HepG2 (cell line): Measurements from ENCODE around the gene PHB1. TPM values are rescaled to one million over a fixed set of nuclear protein-coding genes. Genes with fewer than 3 reads are reported as not detected.

ENCODE experiments used
- ATAC-seq: fragments of 200-7000 bp; cut with Tn5 transposase; 3 replicates; pipeline ENCODE4 v1.9.1; 2020; ENCODE audit warnings: mild to moderate bottlenecking, moderate library complexity
- BruUV-seq: library from RNA; stranded (reverse); fragments of 400-500 nt; replicated peaks from 2 replicates; lab custom pipeline; 2021; lab: Mats Ljungman, UMichigan
- CTCF ChIA-PET: fragments of 300-600 bp; formaldehyde crosslinking; extraction: SDS; loops from one replicate; lab custom pipeline; 2021; ENCODE audit warnings: low total read pairs, inconsistent platforms, low intra/inter-chr PET ratio; lab: Yijun Ruan, JAX
- POLR2A ChIA-PET: fragments of 350-600 bp; sonication (Branson Sonifier 250); formaldehyde crosslinking; loops from one replicate; lab custom pipeline; 2020; ENCODE audit warnings: antibody characterized with exemption, inconsistent platforms; lab: Yijun Ruan, JAX
- DNase-seq: peaks from one replicate; pipeline ENCODE4 v3.0.0-alpha.2; 2015; ENCODE audit warnings: low spot score
- FAIRE-seq: peaks from 3 replicates; lab custom pipeline; 2011; peaks lifted over from hg19 to GRCh38; lab: Jason Lieb, UNC
- H2AFZ ChIP-seq: one replicate; pipeline ENCODE4 v1.6.1; 2011; ENCODE audit warnings: low read length, inconsistent platforms
- H3K27ac ChIP-seq: fragments of 300-600 bp; 3 replicates; pipeline ENCODE4 v1.8.0; 2011; ENCODE audit warnings: mixed run types, mild to moderate bottlenecking, mixed read lengths, low read length, inconsistent platforms; ENCODE audit not compliant: insufficient read depth; ENCODE audit errors: extremely low read length
- H3K27me3 ChIP-seq, 2 experiments: fragments of 200-600 bp in 1 of 2; 2 replicates in 1 of 2; 3 replicates in 1 of 2; pipeline versions ENCODE4 v1.6.0 to v1.8.0; 2011; ENCODE audit warnings: low read length in 2 of 2, mild to moderate bottlenecking in 2 of 2, moderate library complexity in 2 of 2, inconsistent platforms in 1 of 2; ENCODE audit not compliant: insufficient read depth in 2 of 2, control insufficient read depth in 1 of 2
- H3K36me3 ChIP-seq, 2 experiments: fragments of 200-600 bp in 1 of 2; replicated peaks in 1 of 2; 2 replicates in 1 of 2; 3 replicates in 1 of 2; pipeline versions ENCODE4 v1.5.1 to v1.8.0; 2011; ENCODE audit warnings: low read length in 2 of 2, inconsistent platforms in 1 of 2; ENCODE audit not compliant: insufficient read depth in 2 of 2, control insufficient read depth in 1 of 2
- H3K4me1 ChIP-seq: 2 replicates; pipeline ENCODE4 v1.5.1; 2012; ENCODE audit warnings: low read length, inconsistent platforms; ENCODE audit not compliant: insufficient read depth
- H3K4me2 ChIP-seq: 2 replicates; pipeline ENCODE4 v1.6.0; 2011; ENCODE audit warnings: low read depth, low read length, inconsistent platforms
- H3K4me3 ChIP-seq, 3 experiments: fragments of 200-600 bp in 1 of 3; sonication (generic), shearing (Covaris generic) in 1 of 3; replicated peaks in 1 of 3; 2 replicates each; pipeline ENCODE4 v1.5.1; 2011 to 2016; ENCODE audit warnings: low read length in 3 of 3, inconsistent platforms in 2 of 3, low read depth in 2 of 3, mild to moderate bottlenecking in 2 of 3, control low read depth in 1 of 3, mixed read lengths in 1 of 3; ENCODE audit not compliant: insufficient read depth in 1 of 3
- H3K79me2 ChIP-seq: one replicate; pipeline ENCODE4 v1.6.1; 2011; ENCODE audit warnings: low read length, inconsistent platforms; ENCODE audit not compliant: insufficient read depth
- H3K9ac ChIP-seq: 2 replicates; pipeline ENCODE4 v1.6.0; 2011; ENCODE audit warnings: mild to moderate bottlenecking, low read depth, low read length, inconsistent platforms; ENCODE audit not compliant: insufficient read depth
- H3K9me3 ChIP-seq: 2 replicates; pipeline ENCODE4 v1.5.1; 2012; ENCODE audit warnings: mild to moderate bottlenecking, low read length
- H4K20me1 ChIP-seq: 2 replicates; pipeline ENCODE4 v1.6.0; 2011; ENCODE audit warnings: inconsistent platforms, mild to moderate bottlenecking, low read length, moderate library complexity; ENCODE audit not compliant: insufficient read depth
- DPF2 ChIP-seq: sonication (generic); formaldehyde crosslinking; IDR thresholded peaks from 2 replicates; pipeline ENCODE4 v1.4.0; 2020; ENCODE audit warnings: mild to moderate bottlenecking, low read depth, missing genetic modification reagents, borderline replicate concordance
- HOXA3 ChIP-seq: sonication (generic); formaldehyde crosslinking; IDR thresholded peaks from 2 replicates; pipeline ENCODE4 v1.5.0; 2020; ENCODE audit warnings: missing genetic modification reagents
- MTF1 ChIP-seq: sonication (generic); formaldehyde crosslinking; IDR thresholded peaks from 2 replicates; pipeline ENCODE4 v1.5.0; 2020; ENCODE audit warnings: missing genetic modification reagents
- NAIF1 ChIP-seq: sonication (generic); formaldehyde crosslinking; IDR thresholded peaks from 2 replicates; pipeline ENCODE4 v1.5.0; 2020; ENCODE audit warnings: mild to moderate bottlenecking, missing genetic modification reagents, borderline replicate concordance
- RFXAP ChIP-seq: sonication (generic); formaldehyde crosslinking; IDR thresholded peaks from 2 replicates; pipeline ENCODE4 v1.4.0; 2020; ENCODE audit warnings: missing genetic modification reagents, borderline replicate concordance
- SMARCE1 ChIP-seq: fragments of 450-650 bp; IDR thresholded peaks from 2 replicates; pipeline ENCODE4 v1.6.1; 2017; ENCODE audit warnings: borderline replicate concordance
- SOX6 ChIP-seq, 2 experiments: fragments of 450-650 bp in 1 of 2; sonication (generic) in 1 of 2; formaldehyde crosslinking in 1 of 2; IDR thresholded peaks; 2 replicates each; pipeline versions ENCODE4 v1.4.0 to v1.6.1; 2017 to 2020; ENCODE audit warnings: antibody characterized with exemption in 1 of 2, mild to moderate bottlenecking in 1 of 2, missing genetic modification reagents in 1 of 2
- SRY ChIP-seq: sonication (generic); formaldehyde crosslinking; IDR thresholded peaks from 2 replicates; pipeline ENCODE4 v1.8.0; 2022; ENCODE audit warnings: mild to moderate bottlenecking, missing genetic modification reagents
- ZNF282 ChIP-seq: fragments of 450-650 bp; IDR thresholded peaks from 2 replicates; pipeline ENCODE4 v1.6.1; 2018; ENCODE audit not compliant: partially characterized antibody
- ZNF34 ChIP-seq: sonication (generic); formaldehyde crosslinking; IDR thresholded peaks from 2 replicates; pipeline ENCODE4 v1.4.0; 2020; ENCODE audit warnings: mild to moderate bottlenecking, missing genetic modification reagents, borderline replicate concordance
- WGBS: methylation state at CpG from one replicate; pipeline ENCODE4 v1.1.6; 2017; ENCODE audit warnings: low lambda C conversion rate; 5-methylcytosine and 5-hydroxymethylcytosine counted together
- in situ Hi-C: cut with HindIII; loops from 2 replicates; pipeline ENCODE4 v1.10.0; 2017; ENCODE audit warnings: low pct_unique_long_range_greater_than_20kb; ENCODE audit not compliant: extremely low pct_ligation_motif_present
- intact Hi-C: fragments of 100-400 bp; cut with micrococcal nuclease; formaldehyde crosslinking; loops from one replicate; pipeline ENCODE4 v1.10.0; 2022; ENCODE audit not compliant: unreplicated experiment
- polyA plus RNA-seq, 8 experiments: library from polyadenylated mRNA; depleted of rRNA in 3 of 8; stranded (reverse) in 7 of 8; unstranded in 1 of 8; fragments of >200 nt; fragmentation: Illumina TruSeq in 4 of 8; extraction: Trizol in 4 of 8; gene quantifications; 2 replicates each; pipeline versions ENCODE4 v1.2.1 to v1.2.3, GENCODE V29; 2011 to 2016; ENCODE audit warnings: low read depth in 4 of 8, missing spikeins in 1 of 8, mixed read lengths in 1 of 8; ENCODE audit not compliant: insufficient read depth in 1 of 8
- total RNA-seq, 5 experiments: library from RNA; depleted of rRNA; stranded (reverse); fragments of >200 nt; fragmentation: Illumina TruSeq; extraction: Trizol; gene quantifications; 2 replicates each; pipeline ENCODE4 v1.2.3, GENCODE V29; 2016; ENCODE audit warnings: low read depth in 1 of 5
- TF ChIP-seq, protein P1 (sequence below): sonication (generic); formaldehyde crosslinking; IDR thresholded peaks from 2 replicates; pipeline ENCODE4 v1.5.1; 2020; ENCODE audit warnings: mild to moderate bottlenecking, missing genetic modification reagents, moderate library complexity
- TF ChIP-seq, protein P2 (sequence below): IDR thresholded peaks from 2 replicates; pipeline ENCODE4 v1.4.0; 2020; ENCODE audit warnings: mild to moderate bottlenecking, missing genetic modification reagents
- TF ChIP-seq, protein P3 (sequence below): sonication (generic); formaldehyde crosslinking; IDR thresholded peaks from 2 replicates; pipeline ENCODE4 v1.4.0; 2020; ENCODE audit warnings: mild to moderate bottlenecking, missing genetic modification reagents

PHB1 gene
- total and polyA plus RNA-seq, 2 of the 13 experiments (the other 11 are each of a cell fraction or from before 2014, with no cell fraction given), result 515 to 688 TPM

DNA sequence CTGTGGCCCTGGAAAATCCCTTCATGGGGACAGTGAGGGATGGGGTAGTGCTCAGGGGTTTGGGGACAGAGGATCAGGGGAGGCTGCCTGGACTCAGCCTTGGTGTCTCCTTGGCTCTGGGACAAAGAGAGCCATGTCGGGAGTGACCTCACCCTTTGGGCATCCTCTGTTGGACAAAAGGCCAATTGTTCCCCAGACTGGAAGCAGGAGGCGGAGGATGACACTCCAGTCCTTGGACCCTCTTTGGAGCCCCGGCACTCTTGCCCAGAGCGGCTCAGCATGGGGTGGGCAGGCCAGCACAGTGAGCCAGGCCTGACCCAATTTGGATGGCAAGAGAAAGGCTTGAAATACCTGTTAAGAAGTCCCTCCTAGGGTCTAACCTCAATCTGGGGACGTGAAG is 39.4 kb upstream of the PHB1 start:
- Histone ChIP-seq H3K79me2 (no peaks in the 10 kb centered on the region), H3K4me3 (no peak overlapping the region), H3K4me2 (peak overlapping the region; percentile 50), H3K9ac (peak overlapping the region; percentile 23), H3K27me3 (peaks cover 18 to 46% of the 10 kb centered on the region in 2 experiments; a peak in 4 of 5 replicates), H3K36me3 (no peaks in the 10 kb centered on the region), H3K4me1 (peaks cover 40% of the 10 kb centered on the region), H3K9me3 (no peaks in the 10 kb centered on the region), H4K20me1 (no peaks in the 10 kb centered on the region), H2AFZ (no peak overlapping the region), H3K27ac (no peak overlapping the region)
- ATAC-seq (peak; percentile 88), DNase-seq (peak; percentile 95), FAIRE-seq (peak; percentile 68)
- CTCF ChIA-PET, result no interaction called here
- intact Hi-C loops, result no loop called here
- in situ Hi-C loops, result no loop called here
- POLR2A ChIA-PET, result interaction anchor here (1.2 to 1.4 kb wide), 2 partner anchors 15 to 61 kb away, joined by 3 to 5 read pairs; no protein-coding TSS in a partner anchor
- 4% methylated on average over 5 of the region's 5 CpGs for WGBS
- BruUV-seq, result no TSS peak
- TF ChIP-seq MTF1 (CRISPR knock-in tag) (no peak), SRY (CRISPR knock-in tag) (no peak), RFXAP (CRISPR knock-in tag) (no peak), SMARCE1 (no peak), SOX6 (IDR thresholded peaks at IDR 0.05) (no peak), SOX6 (CRISPR knock-in tag; IDR thresholded peaks at IDR 0.05) (peak; percentile 92), DPF2 (0 out of 2 replicates have a peak, but pooled peaks have one; percentile 32), ZNF34 (0 out of 2 replicates have a peak, but pooled peaks have one; percentile 42), NAIF1 (CRISPR knock-in tag) (no peak), ZNF282 (no peak), HOXA3 (peak; percentile 37; the same call in 1 of the 2 replicates)
- TF ChIP-seq, protein P1, sequence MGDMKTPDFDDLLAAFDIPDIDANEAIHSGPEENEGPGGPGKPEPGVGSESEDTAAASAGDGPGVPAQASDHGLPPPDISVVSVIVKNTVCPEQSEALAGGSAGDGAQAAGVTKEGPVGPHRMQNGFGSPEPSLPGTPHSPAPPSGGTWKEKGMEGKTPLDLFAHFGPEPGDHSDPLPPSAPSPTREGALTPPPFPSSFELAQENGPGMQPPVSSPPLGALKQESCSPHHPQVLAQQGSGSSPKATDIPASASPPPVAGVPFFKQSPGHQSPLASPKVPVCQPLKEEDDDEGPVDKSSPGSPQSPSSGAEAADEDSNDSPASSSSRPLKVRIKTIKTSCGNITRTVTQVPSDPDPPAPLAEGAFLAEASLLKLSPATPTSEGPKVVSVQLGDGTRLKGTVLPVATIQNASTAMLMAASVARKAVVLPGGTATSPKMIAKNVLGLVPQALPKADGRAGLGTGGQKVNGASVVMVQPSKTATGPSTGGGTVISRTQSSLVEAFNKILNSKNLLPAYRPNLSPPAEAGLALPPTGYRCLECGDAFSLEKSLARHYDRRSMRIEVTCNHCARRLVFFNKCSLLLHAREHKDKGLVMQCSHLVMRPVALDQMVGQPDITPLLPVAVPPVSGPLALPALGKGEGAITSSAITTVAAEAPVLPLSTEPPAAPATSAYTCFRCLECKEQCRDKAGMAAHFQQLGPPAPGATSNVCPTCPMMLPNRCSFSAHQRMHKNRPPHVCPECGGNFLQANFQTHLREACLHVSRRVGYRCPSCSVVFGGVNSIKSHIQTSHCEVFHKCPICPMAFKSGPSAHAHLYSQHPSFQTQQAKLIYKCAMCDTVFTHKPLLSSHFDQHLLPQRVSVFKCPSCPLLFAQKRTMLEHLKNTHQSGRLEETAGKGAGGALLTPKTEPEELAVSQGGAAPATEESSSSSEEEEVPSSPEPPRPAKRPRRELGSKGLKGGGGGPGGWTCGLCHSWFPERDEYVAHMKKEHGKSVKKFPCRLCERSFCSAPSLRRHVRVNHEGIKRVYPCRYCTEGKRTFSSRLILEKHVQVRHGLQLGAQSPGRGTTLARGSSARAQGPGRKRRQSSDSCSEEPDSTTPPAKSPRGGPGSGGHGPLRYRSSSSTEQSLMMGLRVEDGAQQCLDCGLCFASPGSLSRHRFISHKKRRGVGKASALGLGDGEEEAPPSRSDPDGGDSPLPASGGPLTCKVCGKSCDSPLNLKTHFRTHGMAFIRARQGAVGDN, result peak; percentile 74
- TF ChIP-seq, protein P2, sequence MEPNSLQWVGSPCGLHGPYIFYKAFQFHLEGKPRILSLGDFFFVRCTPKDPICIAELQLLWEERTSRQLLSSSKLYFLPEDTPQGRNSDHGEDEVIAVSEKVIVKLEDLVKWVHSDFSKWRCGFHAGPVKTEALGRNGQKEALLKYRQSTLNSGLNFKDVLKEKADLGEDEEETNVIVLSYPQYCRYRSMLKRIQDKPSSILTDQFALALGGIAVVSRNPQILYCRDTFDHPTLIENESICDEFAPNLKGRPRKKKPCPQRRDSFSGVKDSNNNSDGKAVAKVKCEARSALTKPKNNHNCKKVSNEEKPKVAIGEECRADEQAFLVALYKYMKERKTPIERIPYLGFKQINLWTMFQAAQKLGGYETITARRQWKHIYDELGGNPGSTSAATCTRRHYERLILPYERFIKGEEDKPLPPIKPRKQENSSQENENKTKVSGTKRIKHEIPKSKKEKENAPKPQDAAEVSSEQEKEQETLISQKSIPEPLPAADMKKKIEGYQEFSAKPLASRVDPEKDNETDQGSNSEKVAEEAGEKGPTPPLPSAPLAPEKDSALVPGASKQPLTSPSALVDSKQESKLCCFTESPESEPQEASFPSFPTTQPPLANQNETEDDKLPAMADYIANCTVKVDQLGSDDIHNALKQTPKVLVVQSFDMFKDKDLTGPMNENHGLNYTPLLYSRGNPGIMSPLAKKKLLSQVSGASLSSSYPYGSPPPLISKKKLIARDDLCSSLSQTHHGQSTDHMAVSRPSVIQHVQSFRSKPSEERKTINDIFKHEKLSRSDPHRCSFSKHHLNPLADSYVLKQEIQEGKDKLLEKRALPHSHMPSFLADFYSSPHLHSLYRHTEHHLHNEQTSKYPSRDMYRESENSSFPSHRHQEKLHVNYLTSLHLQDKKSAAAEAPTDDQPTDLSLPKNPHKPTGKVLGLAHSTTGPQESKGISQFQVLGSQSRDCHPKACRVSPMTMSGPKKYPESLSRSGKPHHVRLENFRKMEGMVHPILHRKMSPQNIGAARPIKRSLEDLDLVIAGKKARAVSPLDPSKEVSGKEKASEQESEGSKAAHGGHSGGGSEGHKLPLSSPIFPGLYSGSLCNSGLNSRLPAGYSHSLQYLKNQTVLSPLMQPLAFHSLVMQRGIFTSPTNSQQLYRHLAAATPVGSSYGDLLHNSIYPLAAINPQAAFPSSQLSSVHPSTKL (CRISPR knock-in tag), result peak; percentile 55; the same call in 1 of the 2 replicates
- TF ChIP-seq, protein P3, sequence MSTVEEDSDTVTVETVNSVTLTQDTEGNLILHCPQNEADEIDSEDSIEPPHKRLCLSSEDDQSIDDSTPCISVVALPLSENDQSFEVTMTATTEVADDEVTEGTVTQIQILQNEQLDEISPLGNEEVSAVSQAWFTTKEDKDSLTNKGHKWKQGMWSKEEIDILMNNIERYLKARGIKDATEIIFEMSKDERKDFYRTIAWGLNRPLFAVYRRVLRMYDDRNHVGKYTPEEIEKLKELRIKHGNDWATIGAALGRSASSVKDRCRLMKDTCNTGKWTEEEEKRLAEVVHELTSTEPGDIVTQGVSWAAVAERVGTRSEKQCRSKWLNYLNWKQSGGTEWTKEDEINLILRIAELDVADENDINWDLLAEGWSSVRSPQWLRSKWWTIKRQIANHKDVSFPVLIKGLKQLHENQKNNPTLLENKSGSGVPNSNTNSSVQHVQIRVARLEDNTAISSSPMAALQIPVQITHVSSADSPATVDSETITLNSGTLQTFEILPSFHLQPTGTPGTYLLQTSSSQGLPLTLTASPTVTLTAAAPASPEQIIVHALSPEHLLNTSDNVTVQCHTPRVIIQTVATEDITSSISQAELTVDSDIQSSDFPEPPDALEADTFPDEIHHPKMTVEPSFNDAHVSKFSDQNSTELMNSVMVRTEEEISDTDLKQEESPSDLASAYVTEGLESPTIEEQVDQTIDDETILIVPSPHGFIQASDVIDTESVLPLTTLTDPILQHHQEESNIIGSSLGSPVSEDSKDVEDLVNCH (CRISPR knock-in tag), result no peak
